HG02763 (cell line): ENCODE measurements around the gene ATP9A.

Source experiments
- ATAC-seq: cut with Tn5 transposase; IDR thresholded peaks from one replicate; pipeline ENCODE4 v1.9.1; 2021; ENCODE audit warnings: mild to moderate bottlenecking, moderate library complexity; ENCODE audit not compliant: unreplicated experiment

The ATP9A gene

DNA sequence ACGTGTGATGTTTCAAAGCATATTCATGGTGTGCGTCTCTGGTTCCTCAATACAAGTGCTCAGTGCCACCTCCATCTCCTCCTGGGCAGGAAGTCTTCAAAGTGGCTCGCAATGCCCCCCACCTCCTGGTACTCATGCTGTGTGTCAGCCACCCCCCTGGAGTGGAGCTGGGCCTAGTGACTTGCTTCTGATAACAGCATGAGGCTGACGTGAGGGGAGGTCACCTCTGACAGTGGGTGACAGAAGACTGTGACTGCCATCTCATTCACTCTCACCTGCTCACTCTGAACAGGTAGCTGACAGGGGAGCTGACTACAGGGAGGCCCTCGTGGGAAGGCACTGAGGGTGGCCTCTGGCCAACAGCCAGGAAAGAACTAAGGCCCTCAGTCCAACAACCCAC lies 133.3 kb downstream of the ATP9A start:
- ATAC-seq, result no peak

DNA sequence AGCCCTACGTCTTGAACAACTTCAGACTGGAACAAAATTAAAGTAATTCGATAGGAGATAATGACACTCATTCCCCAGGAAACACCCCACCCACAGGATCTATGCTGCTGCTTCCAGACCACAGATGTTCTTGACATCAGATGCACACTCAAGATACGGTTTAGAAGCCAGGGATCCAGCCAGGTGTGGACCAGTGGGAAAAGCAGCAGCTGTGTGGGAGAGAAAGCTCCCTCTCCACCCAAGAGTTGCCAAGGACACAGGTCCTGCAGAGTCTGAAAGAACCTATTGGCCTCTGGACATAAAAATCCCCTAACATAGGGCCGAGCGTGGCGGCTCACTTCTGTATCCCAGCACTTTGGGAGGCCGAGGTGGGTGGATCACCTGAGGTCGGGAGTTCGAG lies 133.9 kb downstream of the ATP9A start:
- ATAC-seq, result no peak

DNA sequence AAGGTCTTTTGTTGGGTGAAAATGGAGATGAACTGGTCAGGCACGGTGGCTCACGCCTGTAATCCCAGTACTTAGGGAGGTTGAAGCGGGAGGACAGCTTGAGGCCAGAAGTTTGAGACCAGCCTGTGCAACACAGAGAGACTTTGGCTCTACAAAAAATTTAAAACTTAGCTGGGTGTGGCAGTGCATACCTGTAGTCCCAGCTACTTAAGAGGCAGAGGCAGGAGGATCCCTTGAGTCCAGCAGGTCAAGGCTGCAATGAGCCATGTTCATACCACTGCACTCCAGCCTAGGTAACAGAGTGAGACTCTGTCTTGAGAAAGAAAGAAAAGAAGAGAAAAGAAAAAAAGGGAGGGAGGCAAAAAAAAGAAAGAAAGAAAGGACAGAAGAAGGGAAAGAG lies 134.8 kb downstream of the ATP9A start:
- ATAC-seq, result no peak

DNA sequence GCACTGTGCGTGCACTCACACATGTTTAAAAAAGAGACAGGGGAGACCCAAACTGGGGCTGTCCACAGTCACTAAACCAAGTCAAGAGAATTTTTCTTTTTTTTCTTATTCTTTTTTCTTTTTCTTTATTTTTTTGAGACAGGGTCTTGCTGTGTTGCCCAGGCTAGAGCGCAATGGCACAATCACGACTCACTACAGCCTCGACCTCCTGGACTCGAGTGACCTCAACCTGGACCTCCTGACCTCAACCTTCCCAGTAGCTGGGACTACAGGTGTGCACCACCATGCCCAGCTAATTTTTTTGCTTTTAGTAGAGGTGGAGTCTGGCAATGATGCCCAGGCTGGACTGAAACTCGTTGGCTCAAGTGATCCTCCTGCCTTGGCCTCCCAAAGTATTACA lies 136.2 kb downstream of the ATP9A start:
- ATAC-seq, result no peak

DNA sequence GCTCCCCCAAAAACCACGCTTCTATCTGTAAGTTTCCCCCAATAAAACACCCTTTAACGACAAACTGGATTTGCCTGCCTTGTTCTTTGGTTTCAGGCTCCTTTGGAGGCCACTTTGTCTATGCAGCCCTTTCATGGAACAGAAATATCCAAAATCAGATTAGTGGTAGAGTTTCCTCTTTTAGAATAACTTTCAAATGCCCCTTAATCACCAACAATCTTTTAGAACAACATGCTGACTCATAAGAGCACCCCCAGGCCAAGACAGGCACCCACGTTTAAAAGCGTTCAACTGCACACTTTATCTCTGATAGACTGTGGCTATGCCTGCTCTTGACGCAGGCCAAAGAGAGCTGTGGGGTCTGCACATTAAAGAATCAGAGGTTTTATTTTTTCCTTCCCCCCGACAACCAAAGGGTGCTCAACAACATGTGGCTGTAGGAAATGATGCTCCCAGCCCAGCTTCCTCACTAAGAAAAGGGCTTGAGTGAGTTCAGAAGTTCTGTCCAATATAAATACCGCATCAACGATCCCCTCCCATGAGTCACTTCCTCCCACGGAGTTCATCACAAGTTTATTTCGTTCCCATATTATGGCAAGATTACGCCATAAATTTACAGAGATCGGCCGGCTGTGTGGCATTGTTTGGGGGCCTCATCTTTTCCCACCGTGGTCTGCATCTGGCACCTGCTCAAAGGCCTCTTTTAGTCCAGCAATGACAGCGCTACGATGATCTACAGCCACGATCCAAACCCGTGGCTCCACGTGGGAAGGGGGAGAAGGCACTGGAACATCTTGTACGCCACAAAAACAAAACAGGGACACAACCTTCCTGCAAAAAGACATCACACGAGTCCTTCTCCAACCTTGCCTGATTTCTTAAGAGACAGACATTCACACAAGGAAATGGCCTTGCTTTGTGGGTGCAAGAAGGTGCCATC lies 136.9 kb downstream of the ATP9A start:
- ATAC-seq, result no peak

DNA sequence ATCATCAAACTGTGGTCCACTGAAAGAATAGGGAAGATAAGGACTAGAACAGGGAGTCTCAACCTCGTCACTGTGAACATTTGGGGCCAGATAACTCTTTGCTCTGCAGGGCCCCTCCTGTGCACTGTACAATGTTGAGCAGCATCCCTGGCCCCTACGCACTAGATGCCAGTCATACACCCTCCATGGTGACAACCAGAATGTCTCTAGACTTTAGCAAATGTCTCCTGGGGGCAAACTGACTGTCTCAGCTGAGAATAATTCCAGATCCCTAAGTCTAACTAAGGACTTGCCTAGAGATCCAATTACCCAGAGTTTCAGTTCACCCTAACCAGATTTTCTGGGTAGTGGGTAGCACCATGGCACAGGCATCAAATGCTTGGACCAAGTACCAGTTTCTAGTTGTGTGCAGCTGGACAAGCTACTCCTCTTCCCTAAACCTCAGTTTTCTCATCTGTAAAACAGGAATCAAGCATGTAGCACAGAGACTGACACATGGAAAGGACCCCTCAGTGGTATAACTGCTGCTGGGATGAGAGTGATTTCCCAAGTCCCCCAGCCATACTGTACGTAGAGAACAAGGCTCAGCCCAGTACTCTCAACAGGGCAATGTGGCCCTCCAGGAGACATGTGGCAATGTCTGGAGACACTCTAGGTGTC lies 138.7 kb downstream of the ATP9A start:
- no peak for ATAC-seq

DNA sequence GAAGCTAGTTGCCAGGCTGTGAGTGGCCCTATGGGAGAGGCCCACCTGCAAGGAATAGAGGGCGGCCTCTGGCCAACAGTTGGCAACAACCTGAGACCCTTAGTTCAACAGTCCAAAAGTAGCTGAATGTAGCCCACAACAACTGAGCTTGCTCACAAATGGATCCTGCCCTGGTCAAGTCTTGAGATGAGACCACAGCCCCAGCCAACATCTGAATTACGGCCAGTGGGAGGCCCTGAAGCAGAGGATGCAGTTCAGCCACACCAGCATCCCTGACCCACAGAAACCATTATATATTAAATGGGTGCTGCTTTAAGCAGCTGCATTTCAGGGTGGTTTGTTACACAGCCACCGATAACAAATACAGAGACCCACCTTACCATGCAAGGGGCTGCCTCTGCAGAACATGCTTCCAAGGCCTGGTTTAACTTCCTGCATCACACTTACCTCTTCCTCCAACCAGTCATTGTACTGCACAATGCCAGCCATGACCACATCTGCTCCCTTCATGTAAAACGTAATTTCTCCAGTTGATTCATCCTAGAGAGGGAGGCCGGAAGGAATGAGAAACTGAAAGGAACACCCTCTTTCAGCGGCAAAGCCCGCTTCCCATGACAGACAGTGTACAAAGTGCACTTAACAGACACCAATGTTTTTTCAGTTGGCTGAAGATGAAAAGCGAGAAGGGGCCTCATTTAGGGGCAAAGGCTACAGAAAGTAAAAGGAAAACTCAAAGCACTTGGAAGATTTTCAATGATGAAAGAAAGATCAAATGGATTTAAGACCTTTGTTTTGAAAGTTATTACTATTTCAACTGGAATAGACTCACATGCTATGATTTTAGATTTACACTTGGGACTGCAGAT lies 139.4 kb downstream of the ATP9A start:
- ATAC-seq, result no peak

DNA sequence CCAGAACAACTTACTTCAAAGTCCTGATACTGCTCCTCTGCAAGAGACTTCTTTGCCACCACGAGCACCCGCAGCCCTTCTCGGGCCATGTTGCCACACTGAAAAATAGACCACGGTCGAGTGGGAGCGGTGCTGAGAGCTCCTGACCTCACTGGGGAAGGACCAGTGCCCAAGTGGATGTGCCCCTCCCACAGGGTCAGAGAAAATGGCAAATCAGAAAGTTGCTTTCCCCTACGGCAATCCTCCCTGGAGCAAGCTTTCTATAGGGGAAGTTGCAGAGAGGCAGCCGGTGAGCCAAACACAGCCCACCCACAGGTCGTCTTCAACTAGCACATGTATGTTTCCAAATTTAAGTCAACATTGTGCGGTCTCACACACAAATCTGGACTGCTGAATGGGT lies 140.6 kb downstream of the ATP9A start:
- no peak for ATAC-seq

DNA sequence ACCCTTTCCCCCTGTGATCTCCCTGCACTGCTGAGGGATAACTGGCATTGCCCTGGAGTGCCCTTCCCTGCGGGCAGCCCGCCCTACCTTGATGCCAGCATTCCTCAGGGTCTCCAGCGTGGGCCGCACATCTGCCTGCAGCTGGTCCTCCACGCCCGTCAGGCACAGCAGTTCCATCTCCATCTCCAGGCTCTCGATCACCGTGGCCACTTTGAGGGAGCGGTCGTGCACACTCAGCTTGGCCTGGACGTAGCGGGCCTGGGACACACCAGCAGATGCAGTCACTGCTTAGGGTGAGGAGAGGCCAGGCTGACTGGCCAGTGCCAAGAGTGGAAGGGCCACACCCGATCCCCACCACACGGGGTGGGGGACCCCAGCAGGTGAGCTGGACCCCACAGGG lies 143.1 kb downstream of the ATP9A start:
- ATAC-seq, result no peak

DNA sequence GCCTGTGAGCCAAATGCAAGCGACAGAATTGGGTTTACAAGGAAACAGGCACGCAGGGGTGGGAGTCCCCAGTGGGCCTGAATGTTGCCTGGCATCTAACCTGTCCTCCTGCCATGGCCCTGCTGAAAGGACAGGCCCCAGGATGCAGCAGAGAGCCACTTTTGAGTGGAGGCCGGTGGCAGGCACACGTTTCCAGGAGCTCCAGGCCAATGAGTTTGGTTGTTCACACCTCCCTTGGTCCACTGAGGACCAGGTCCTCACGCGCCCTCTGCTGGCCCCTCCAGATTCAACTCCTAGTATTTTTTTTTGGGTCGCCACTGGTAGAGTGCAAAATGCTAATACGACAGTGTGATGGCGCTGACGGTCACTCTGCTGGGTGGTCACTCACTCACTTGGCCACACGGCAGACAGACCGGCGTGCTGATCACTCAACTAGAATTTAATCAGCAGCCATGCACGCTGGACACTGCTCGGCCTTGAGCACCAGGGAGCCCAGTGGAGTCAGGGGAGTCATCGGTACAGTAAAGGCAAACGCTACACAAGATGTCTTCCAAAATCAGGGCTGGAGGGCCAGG lies 143.9 kb downstream of the ATP9A start:
- no peak for ATAC-seq

DNA sequence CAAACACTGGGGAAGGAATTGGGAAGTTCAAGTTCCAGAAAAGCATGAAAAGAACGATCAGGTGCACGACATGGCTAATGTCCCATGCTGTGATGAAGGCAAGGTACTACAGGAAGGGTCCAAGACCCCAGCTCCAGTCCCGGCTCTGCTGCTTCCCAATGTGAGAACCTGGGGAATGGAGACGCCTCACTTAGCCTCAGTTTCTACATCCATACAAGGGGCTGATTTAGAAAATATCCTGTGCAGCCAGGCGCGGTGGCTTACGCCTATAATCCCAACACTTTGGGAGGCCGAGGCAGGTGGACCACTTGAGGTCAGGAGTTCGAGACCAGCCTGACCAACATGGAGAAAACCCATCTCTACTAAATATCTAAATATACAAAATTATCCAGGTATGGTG lies 144.9 kb downstream of the ATP9A start:
- ATAC-seq, result no peak

DNA sequence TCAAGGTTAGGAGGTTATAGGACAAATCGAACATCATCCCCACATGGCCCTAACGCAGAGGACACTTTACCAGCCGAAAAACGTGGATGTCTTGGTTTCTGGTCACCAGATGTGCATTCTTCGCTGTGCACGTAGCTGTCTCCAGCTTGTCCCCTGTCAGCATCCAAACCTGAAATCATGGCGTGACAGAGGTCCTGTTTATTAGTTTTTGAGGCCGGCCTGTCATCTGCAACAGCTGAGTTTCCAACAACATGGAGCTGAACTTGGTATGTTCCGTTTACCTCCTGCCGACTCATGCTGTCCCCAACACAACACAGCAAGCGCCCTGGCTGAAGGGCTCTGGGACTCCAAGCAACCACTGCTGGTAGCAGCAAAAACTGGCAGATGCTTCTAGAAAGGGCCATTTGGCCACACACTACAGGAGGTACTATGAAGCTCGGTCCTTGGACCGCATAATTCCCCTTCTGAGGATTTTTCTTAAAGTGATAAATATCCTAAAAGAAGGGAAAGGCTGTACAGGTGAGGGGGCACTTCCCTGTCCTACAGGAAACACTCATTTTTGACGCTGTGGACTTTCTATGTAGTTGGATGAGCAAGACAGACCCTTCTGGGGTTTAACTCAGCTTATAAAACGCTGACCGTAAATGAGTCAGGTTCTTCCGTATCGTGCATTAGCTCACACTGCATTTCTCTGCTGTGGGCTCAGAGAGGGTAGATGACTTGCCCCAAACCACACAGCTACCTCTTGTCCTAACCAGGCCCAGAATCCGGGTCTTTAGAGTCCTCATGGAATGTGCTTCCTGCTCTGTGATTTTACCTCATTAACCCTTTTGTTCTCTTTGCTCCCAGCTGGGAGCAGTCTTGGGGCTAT lies 146.0 kb downstream of the ATP9A start:
- ATAC-seq, result no peak

DNA sequence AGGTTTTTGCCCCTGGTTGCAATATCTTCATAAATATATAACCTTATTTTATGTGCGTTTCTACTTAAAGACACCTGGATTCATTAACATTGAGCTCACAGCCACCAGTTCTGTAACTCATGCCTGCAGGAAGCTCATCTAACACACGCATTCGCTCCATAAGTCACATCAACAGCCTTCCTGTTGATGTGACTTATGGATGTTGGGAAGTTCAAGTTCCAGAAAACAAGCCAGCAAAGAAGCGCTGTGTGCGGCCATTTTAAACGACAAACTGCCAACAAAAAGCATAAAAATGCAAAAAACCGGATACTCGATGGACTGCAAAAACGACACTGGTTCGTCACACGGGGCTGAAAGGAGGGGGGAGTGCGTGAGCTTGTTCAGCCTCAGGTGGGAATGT lies 147.8 kb downstream of the ATP9A start:
- no peak for ATAC-seq

DNA sequence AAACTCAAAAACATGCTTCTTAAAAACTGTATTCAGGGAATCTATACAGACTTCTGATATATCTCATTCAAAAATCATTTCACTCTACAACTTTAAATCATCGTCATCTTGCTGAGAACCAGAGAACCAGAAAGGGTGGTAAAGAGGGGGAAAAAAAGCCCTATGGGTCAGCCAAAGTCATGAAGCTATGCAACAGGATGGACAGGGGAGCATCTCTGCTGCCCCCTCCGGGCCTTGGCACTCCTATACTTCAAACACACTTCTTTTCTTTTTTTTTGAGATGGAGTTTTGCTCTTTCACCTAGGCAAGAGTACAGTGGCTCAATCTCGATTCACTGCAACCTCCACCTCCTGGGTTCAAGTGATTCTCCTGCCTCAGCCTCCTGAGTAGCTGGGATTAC lies 152.1 kb downstream of the ATP9A start:
- no peak for ATAC-seq

DNA sequence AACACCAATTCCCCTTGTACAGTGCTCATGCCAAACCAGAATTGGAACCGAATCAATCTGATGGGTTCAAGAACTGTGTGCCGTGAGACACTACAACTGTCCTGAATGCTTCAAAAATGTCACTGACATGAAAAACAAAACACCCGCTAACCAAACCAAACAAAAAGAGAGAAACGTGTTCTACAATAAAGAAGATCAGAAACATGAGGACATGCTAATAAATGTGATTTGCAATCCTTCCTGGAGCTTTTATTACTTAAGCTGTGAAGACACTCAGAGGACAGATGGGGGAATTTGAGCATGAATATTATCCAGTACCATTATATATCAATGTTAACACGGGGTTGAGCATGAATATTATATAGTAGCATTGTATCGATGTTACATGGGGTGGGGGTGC lies 153.5 kb downstream of the ATP9A start:
- no peak for ATAC-seq

DNA sequence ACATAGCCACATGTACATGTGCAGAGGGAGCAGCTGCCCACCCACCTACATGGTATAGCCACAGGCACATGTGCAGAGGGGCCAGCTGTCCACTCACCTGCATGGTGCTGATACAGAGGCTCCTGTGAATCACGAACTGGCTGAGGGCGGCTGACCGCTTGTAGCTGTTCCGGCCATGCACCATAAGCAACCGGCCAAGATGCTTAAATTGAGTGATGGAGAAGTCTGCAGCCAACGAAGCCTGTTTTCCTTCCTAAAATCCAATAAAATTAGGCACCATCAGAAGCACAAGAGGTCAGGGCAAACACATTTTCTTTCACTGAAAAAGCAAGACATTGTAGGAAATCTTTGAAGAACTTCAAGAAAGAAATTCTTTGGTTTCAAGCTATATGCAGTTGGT lies 154.6 kb downstream of the ATP9A start:
- ATAC-seq, result no peak

DNA sequence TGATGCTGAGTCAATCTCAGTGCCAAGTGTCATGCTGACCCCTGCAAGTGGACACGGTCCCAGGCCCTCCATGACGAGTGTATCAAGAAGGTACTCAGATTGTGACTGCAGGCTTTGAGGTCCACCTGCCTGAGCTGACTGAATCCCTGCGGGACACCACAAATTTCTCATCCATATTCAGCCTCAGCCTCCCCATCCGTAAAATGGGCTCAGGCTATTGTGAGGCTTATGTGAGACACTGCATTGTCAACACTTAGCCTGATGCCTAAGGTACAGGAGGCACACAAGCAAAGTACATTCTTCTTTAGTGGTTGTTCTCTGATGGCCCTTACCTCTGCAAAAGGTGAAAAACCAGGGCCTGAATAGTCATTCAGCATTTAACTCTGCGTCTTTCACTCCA lies 155.3 kb downstream of the ATP9A start:
- ATAC-seq, result no peak

DNA sequence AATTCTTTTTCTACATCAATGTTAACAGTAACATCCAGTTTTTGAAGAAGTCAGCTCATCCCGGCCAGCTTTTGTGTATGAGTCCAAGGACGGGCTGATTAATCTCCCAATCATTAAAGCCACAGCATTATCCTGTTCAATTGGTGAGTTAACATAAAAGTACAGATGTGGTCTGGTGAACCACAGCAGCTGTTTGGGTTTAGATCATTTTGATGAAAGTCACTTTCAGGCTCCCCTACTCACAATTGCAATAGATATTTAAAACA lies 156.6 kb downstream of the ATP9A start:
- no peak for ATAC-seq

DNA sequence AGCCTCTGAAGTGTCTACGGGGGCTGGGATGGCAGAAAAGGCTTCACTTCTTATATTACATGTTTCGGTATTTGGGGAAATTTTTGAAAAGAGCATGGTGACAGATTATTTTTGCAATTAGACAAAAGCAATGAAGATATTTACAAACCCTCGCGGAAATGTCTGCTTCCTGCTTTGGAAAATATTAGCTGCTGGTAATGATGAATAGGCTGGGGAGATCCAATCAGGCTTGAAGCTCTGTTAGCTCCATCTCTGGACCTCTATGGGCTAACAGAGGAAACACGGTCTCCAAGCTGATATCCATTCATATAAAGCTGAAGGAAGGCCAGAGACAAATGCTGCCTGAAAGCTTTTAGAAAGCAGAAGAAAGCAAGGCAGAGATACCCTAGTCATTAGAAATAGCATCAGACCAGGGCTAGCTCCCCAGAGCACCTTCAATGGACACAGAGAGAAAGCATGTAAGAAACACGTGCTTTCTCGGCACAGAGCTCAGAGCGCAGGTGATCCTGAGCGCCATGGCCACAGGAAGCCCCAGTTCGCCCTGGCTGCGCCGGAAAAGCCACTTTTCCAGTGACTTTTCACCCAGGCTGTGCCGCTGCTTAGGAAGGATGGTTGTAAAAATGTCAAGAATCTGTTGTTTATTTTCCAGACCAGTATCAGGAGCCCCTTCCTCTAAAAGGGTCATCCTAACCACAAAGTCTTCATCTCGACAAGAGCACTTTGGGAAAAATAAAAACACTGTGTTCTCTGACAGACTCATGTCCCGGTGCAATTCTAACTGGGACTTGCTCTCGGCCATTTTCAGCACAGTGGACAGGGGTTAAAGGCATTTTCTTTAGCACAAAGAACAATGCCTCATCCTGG lies 157.2 kb downstream of the ATP9A start:
- no peak for ATAC-seq

DNA sequence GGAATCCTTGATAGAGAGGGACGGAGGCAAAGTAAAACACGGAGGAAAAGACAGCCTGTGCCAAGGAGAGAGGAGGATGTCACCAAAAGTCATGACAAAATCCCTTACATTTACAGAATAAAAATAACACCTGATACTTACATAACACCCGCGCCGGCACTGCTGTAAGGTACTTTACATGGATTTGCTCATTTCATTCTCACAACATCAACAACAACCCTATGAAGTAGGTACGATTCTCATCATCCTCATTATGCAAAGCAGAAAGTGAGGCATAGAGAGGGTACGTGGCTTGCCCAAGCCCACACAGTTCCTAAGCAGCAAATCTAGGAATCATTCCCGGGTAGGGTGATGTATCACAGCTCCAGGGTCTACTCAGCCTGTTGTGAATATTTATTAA lies 158.1 kb downstream of the ATP9A start:
- no peak for ATAC-seq
